Effector memory CD4-positive, alpha-beta T cell (primary cell): ENCODE measurements around the gene DAP.

ENCODE experiments used
- DNase-seq, 3 donors: peaks; one replicate each; pipeline ENCODE4 v3.0.0-alpha.2; 2020
- H3K27ac ChIP-seq: 2 replicates; pipeline ENCODE4 v1.7.0; 2013; ENCODE audit warnings: mild to moderate bottlenecking, low read length, moderate library complexity; ENCODE audit not compliant: insufficient read depth, poor library complexity, severe bottlenecking
- H3K27me3 ChIP-seq: replicated peaks from 2 replicates; pipeline ENCODE4 v1.7.0; 2013; ENCODE audit warnings: mild to moderate bottlenecking, low read length; ENCODE audit not compliant: insufficient read depth, control insufficient read depth, poor library complexity, severe bottlenecking
- H3K36me3 ChIP-seq: 2 replicates; pipeline ENCODE4 v1.7.0; 2013; ENCODE audit warnings: mild to moderate bottlenecking, low read length, moderate library complexity; ENCODE audit not compliant: control insufficient read depth, insufficient read depth
- H3K4me1 ChIP-seq: 2 replicates; pipeline ENCODE4 v1.7.0; 2013; ENCODE audit warnings: low read length, mild to moderate bottlenecking; ENCODE audit not compliant: control insufficient read depth, insufficient read depth, poor library complexity, severe bottlenecking
- H3K4me3 ChIP-seq: 2 replicates; pipeline ENCODE4 v1.7.0; 2013; ENCODE audit warnings: low read length, low read depth, mild to moderate bottlenecking; ENCODE audit not compliant: insufficient read depth, poor library complexity, severe bottlenecking
- H3K9me3 ChIP-seq: 2 replicates; pipeline ENCODE4 v1.7.0; 2013; ENCODE audit warnings: mild to moderate bottlenecking, low read length, moderate library complexity; ENCODE audit not compliant: control insufficient read depth

The DAP gene

DNA sequence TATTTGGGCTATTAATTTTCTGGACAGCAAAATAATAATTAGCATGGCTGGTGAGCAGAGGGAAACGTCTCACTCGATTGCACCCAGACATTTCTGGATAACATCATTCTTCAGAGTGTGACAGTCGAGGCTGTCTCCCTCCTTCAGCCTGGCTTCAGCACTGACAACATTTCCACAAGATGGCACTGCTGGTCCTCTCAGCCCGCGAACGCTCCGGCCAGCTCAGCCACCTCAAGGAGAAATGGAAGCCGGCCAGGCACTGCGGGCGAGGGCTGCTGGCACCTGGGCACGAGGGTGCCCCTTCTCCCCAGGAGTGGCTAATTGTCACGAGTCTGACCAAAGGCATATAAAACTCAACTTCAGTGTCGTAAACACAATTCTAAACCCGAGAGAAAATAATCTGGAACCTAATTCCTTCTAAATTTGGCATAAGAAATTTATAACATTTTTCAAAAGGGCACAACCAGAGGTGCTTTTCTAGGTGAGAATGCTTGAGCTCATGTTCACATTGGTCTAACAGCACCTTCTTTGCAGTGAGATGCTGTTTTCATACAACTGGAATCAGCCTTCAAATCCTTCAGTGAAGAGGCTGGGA, 65.9 kb downstream of the DAP start:
- H3K9me3 ChIP-seq, result no peaks in the 10 kb centered on the region
- H3K36me3 ChIP-seq, result no peaks in the 10 kb centered on the region
- no peak for DNase-seq
- H3K4me1 ChIP-seq, result no peaks in the 10 kb centered on the region
- H3K27me3 ChIP-seq, result no peaks in the 10 kb centered on the region
- H3K4me3 ChIP-seq, result no peak overlapping the region
- no peak overlapping the region for H3K27ac ChIP-seq

DNA sequence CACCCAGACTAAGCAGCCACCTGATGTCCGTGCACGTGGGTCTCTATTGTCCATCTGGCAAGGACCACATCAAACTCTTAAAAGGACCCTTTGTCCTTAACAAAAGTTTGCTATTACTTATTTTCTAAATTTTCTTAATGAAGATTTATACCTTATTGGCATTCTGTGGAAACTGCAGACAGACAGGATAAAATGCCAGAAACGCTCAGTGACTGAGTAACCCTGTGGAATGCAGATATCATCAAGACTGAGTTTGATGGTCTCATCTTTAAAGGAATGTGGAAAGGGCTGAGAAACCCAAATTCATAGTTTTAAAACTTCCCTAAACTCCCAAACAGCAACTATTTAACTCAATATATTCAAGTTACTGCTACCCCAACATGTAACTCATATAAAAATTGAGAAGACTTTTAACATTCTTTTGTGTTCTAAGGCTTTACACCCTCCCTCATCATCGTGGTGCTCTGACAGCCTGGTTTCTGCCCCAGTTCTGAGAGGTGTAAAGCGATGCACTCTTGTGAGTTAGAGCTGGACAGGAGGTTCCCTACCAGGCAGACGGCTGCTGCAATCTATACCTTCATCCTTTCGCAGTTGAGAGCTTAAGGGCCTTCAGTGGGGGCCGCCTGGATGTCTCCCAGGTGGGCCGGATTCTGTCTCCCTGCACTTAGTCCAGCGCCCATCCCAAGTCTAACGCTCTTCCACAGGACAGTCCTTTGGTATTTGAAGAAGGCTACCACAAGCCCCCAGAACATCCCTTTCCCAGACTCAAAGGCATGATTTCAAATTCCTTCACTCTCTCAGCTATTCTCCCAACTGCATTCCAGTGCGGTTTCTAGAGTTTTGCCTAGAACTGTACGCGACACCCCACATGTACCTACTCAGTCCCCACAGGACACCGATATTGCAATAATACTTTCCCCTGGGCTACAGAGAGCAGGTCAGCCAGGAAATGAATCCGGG, 68.9 kb downstream of the DAP start:
- no peaks in the 10 kb centered on the region for H3K36me3 ChIP-seq
- H3K27ac ChIP-seq, result no peak overlapping the region
- no peak for DNase-seq
- no peaks in the 10 kb centered on the region for H3K9me3 ChIP-seq
- H3K4me1 ChIP-seq, result no peaks in the 10 kb centered on the region
- H3K4me3 ChIP-seq, result no peak overlapping the region
- H3K27me3 ChIP-seq, result no peaks in the 10 kb centered on the region

DNA sequence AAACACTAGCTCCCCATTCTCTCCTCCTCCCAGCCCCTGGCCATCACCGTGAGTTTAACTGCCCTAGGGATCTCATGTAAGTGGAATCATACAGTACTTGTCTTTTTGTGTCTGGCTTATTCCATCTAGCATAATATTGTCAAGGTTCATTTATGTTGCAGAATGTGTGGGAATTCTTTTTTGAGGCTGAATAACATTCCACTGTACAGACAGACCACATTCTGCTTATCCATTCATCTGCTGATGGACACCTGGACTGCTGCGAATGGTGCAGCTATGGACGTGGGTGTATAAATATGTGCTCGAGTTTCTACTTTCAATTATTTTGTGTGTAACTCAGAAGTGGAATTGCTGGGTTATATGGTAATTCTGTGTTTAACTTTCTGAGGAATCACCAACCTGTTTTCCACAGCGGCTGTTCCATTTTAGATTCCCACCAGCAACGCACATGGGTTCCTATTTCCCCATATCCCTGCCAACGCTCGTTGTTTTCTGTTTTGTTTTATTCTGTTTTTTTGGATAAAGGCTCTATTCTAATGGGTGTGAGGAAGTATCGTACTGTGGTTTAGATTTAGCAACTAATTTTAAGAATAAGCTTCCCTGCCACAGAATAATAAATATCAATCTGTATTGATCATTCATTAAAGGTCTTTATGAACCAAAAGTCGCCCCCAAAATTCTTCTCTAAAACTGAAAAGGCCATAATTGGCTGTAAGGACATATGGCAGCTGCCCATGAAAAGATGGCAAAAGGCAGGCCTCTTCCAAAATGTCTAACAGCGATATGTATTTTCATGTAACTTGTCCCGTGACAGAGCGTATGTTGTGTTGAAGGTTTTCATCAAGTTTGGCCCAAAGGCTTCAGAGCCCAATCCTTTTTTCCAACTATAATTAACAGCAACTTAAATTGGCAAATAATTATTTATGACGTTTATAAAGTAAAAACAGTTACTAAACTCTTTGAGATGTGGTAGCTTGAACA, 70.3 kb downstream of the DAP start:
- no peak overlapping the region for H3K4me3 ChIP-seq
- no peaks in the 10 kb centered on the region for H3K36me3 ChIP-seq
- H3K4me1 ChIP-seq, result no peaks in the 10 kb centered on the region
- no peaks in the 10 kb centered on the region for H3K27me3 ChIP-seq
- no peak for DNase-seq
- no peak overlapping the region for H3K27ac ChIP-seq
- no peaks in the 10 kb centered on the region for H3K9me3 ChIP-seq

DNA sequence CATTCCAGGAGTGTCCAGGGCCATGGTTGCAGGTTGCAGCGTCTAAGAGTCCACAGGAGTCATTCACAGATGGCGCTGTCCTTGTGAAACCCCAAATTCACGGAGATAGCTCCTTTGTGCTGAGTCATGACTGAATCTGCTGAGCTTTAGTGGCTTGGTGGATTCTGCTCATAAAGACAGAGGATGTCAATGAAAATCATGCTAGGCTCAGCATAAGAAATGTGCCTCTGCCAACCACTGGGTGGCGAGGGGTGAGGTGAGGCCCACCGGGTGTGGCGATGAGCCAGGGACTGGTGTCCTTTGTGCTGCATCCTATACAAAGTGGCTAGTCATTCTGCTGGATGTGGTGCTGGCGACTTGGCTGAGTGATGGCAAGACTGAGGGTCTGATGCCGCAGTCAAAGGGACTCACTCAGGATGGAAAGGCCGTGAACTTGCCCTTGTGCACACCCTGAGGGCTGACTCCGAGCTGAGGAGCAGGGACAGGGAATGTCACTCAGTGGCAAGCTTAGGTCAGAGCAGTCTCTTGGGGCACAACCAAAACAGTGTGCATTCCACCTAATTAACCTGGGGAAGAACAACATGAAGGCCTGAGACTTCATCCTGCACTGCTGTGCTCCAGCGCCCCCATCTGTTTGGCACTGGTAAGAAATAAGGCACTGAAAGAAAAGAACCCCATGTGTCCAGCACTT, 71.5 kb downstream of the DAP start:
- DNase-seq, result no peak
- Histone ChIP-seq H3K27me3 (no peaks in the 10 kb centered on the region), H3K4me3 (no peak overlapping the region), H3K27ac (no peak overlapping the region), H3K4me1 (no peaks in the 10 kb centered on the region), H3K9me3 (no peaks in the 10 kb centered on the region), H3K36me3 (no peaks in the 10 kb centered on the region)

DNA sequence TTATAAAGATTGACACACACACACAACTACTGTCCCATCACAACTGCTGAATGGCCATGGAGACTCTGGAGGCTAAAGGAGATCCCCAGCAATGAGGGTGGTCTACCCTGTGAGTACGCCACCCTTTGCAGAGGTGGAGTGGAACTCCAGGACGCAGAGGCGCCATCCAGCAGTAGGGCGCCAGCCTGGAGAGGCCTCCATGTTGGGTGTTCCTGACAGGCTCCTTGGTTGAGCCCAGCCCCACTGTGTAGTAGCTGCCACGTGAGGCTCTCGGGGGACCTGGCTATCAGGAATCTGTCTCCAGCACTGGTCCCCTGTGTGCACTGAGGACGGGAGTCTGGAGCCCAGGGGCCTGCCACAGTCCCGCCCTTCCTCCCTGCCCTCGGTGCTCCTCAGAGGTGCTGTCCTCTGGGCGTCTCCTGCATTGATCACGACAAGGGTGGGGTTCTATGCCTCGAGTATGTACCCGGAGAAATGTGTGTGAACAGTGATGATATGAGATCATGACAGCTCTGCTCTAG, 72.3 kb downstream of the DAP start:
- H3K9me3 ChIP-seq, result no peaks in the 10 kb centered on the region
- no peak for DNase-seq
- H3K27me3 ChIP-seq, result no peaks in the 10 kb centered on the region
- H3K4me1 ChIP-seq, result no peaks in the 10 kb centered on the region
- no peak overlapping the region for H3K27ac ChIP-seq
- H3K4me3 ChIP-seq, result no peak overlapping the region
- peaks cover under 1% of the 10 kb centered on the region for H3K36me3 ChIP-seq

DNA sequence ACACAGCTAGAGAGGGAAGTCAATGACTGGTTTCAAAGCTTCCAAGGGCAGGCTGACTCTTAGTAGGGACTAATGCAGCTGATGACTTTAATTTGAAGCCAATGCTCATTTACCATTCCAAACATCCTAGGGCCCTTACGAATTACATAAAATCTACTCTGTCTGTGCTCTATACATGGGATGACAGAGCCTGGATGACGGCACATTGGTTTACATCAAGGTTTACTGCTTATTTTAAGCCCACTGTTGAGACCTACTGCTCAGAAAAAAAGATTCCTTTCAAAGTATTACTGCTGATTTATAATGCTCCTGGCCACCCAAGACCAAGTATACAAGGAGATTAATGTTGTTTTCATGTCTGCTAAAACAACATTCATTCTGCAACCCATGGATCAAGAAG, 74.1 kb downstream of the DAP start:
- no peaks in the 10 kb centered on the region for H3K9me3 ChIP-seq
- H3K27me3 ChIP-seq, result no peaks in the 10 kb centered on the region
- peaks cover 15% of the 10 kb centered on the region for H3K36me3 ChIP-seq
- no peak overlapping the region for H3K4me3 ChIP-seq
- H3K27ac ChIP-seq, result no peak overlapping the region
- H3K4me1 ChIP-seq, result no peaks in the 10 kb centered on the region
- no peak for DNase-seq

DNA sequence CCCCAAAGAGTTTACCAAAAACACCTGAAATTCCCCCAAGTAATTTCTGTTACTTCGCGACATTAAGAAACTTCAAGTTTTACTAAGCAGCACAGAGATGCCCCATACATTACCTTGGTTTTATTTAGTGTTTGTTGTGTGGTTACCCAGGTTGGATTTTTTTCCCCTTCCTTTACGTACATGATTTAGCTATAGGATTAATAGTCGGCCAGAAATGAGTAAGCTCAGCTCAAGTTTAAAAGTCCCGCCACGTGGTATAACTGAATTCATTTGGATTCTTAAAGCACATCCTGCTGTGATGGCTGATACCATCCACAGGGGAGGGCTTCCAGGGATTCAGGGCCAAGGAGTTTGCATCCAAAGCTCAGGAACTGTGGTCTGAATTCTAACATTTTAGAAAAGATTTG, 75.9 kb downstream of the DAP start:
- H3K27ac ChIP-seq, result no peak overlapping the region
- H3K4me1 ChIP-seq, result no peaks in the 10 kb centered on the region
- H3K4me3 ChIP-seq, result no peak overlapping the region
- no peaks in the 10 kb centered on the region for H3K27me3 ChIP-seq
- DNase-seq, result no peak
- no peaks in the 10 kb centered on the region for H3K9me3 ChIP-seq
- peaks cover 26% of the 10 kb centered on the region for H3K36me3 ChIP-seq

DNA sequence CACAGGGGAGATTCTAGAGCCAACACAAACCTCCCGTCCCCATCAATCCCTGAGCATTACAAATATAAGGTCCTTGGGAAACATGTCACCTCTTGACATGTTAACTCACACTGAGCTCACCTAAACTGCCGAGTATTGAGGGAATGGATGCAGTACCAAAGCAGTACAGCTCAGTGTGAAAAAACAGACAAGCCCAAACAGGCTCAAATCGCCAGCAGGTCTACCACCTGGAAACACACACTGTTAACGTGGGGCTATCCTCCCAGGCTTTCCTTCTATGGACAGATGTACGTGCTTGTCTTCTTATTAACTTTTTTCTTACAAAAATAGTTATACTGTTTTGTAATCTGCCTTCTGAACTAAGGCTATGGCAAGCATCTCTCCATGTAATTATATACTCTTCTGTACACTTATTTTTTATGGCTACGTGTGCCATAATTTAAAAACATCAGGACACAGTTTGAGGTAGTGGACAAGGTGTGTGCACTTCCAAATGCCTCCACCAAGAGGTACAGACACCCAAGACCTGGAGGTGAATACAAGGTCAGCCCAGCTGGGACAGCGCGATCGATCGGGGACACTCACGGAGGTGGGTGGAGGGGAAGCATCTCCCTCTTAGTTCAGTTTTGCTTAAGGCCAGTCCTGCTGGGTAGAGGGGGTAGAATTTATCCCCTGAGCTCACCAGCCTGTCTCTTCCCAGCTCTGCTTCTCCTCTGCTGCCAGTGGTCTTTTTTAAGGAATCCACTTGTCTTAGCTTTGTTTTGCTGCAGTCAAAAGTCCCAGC, 76.5 kb downstream of the DAP start:
- Histone ChIP-seq H3K36me3 (peaks cover 29% of the 10 kb centered on the region), H3K27me3 (no peaks in the 10 kb centered on the region)

More for the DNA sequence above, 76.5 kb downstream of the DAP start:
- H3K4me3 ChIP-seq, result no peak overlapping the region
- no peaks in the 10 kb centered on the region for H3K4me1 ChIP-seq
- DNase-seq, result no peak
- no peaks in the 10 kb centered on the region for H3K9me3 ChIP-seq
- H3K27ac ChIP-seq, result no peak overlapping the region
